A549 (cell line): ENCODE measurements around the gene SLC35B2.

Source experiments
- CTCF ChIP-seq: fragments of >200 bp; sonication (Bioruptor Twin); formaldehyde crosslinking; IDR thresholded peaks from 3 replicates; pipeline ENCODE4 v1.5.1; 2016
- MAZ ChIP-seq: fragments of 150-350 bp; IDR thresholded peaks from 2 replicates; pipeline ENCODE4 v1.6.1; 2014; ENCODE audit warnings: antibody characterized with exemption, low read depth, low read length, borderline replicate concordance
- MYC ChIP-seq: IDR thresholded peaks from 2 replicates; pipeline ENCODE4 v1.6.1; 2012; ENCODE audit warnings: mild to moderate bottlenecking, inconsistent platforms, low read length, improper control_type of control experiment, borderline replicate concordance
- TP53 ChIP-seq: fragments of 250-450 bp; sonication (Bioruptor Pico); IDR thresholded peaks from 2 replicates; pipeline ENCODE4 v1.5.0; 2021; ENCODE audit warnings: mild to moderate bottlenecking, moderate library complexity

- TF ChIP-seq CTCF: no peak
- no peak for TF ChIP-seq TP53 (CRISPR knock-in tag)
- no peak for TF ChIP-seq MYC
- no peak for TF ChIP-seq MAZ
These were observed 628 bp downstream of the SLC35B2 start for GRCh38 chr6:44256775-44257024.
